ENCODE results near the gene SC5D. TPM values are rescaled to one million over a fixed set of nuclear protein-coding genes. Genes with fewer than 3 reads are reported as not detected.

Gene SC5D, protein sequence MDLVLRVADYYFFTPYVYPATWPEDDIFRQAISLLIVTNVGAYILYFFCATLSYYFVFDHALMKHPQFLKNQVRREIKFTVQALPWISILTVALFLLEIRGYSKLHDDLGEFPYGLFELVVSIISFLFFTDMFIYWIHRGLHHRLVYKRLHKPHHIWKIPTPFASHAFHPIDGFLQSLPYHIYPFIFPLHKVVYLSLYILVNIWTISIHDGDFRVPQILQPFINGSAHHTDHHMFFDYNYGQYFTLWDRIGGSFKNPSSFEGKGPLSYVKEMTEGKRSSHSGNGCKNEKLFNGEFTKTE
- 55.3 and 73.6 TPM in 2 replicates for total RNA-seq

DNA sequence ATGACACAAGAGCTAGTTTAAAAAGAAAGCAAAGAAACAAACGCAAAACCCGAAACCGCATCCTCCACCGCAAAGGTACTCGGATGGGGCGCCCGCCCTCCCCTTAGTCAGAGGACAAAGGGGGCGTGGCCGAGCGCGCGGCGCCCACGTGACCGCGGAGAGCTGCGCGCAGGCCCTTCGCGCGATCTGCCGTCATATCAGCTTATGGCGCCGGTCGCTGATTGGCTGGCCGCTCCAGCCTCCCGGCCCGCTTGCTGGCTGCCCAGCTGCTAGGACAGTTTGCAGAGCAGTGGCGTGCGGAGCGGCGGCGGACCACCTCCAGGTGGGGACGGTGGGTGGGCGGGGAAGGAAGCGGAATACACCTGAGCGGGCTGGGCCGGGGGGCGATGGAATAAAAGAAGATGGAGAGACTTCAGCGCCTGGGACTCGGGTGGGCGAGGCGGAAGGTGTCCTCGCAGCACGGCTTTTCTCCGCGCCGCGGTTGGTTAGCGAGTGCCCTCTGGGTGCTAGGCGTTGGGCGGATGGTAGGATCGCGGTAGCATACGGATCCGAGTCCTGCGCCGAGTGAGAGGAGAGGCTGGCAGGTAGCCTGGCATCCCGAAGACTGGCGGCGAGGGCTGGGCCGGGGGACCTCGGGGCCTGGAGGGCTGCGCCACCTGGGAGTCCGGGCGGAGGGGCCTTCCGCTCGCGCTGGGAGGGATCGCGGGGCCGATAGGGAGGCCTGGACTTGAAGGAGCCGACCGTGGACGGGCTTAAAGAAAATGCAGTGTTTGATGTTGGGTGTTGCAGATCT lies at the start of gene SC5D:
SC5D (plus strand) TSS at position 277 of the 793 bp plus-strand sequence. CDS start 10,605 bp downstream, outside the sequence.
- TF ChIP-seq, protein P1, sequence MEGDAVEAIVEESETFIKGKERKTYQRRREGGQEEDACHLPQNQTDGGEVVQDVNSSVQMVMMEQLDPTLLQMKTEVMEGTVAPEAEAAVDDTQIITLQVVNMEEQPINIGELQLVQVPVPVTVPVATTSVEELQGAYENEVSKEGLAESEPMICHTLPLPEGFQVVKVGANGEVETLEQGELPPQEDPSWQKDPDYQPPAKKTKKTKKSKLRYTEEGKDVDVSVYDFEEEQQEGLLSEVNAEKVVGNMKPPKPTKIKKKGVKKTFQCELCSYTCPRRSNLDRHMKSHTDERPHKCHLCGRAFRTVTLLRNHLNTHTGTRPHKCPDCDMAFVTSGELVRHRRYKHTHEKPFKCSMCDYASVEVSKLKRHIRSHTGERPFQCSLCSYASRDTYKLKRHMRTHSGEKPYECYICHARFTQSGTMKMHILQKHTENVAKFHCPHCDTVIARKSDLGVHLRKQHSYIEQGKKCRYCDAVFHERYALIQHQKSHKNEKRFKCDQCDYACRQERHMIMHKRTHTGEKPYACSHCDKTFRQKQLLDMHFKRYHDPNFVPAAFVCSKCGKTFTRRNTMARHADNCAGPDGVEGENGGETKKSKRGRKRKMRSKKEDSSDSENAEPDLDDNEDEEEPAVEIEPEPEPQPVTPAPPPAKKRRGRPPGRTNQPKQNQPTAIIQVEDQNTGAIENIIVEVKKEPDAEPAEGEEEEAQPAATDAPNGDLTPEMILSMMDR (IDR thresholded peaks at IDR 0.05; ENCODE audit: insufficient read depth, low read length, severe bottlenecking) = peak; percentile 1
- FAIRE-seq (no peak), DNase-seq (ENCODE audit: low read depth) (peak; percentile 85)
- Histone ChIP-seq H3K4me3 (ENCODE audit: low read depth, low read length) (peak within 1 kb of the TSS; percentile 72), H3K36me3 (ENCODE audit: control insufficient read depth, insufficient read depth, low read length) (no peaks in the 10 kb centered on the region), H3K27me3 (ENCODE audit: control insufficient read depth, insufficient read depth, low read length) (no peaks in the 10 kb centered on the region)

DNA sequence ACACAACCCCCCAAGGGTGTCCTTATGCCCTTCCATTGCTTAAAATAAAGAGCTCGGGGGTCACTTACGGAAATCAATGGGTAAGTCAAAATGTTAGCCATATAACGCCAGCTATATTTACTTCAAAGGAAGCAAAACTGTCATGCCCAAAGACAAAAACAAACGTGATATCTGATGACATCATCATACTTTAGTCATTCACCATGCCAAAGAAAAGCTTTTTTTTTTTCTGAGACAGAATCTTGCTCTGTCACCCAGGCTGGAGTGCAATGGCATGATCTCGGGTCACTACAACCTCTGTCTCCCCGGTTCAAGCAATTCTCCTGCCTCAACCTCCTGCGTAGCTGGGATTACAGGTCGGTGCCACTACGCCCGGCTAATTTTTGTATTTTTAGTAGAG lies 47.7 kb upstream of the SC5D start:
- Histone ChIP-seq H3K27me3 (ENCODE audit: control insufficient read depth, insufficient read depth, low read length) (no peaks in the 10 kb centered on the region), H3K4me3 (ENCODE audit: low read depth, low read length) (no peak overlapping the region), H3K36me3 (ENCODE audit: control insufficient read depth, insufficient read depth, low read length) (no peaks in the 10 kb centered on the region)
- no peak for FAIRE-seq
- DNase-seq (ENCODE audit: low read depth) = peak; percentile 71
- TF ChIP-seq, protein P1 (IDR thresholded peaks at IDR 0.05; ENCODE audit: insufficient read depth, low read length, severe bottlenecking) = no peak

DNA sequence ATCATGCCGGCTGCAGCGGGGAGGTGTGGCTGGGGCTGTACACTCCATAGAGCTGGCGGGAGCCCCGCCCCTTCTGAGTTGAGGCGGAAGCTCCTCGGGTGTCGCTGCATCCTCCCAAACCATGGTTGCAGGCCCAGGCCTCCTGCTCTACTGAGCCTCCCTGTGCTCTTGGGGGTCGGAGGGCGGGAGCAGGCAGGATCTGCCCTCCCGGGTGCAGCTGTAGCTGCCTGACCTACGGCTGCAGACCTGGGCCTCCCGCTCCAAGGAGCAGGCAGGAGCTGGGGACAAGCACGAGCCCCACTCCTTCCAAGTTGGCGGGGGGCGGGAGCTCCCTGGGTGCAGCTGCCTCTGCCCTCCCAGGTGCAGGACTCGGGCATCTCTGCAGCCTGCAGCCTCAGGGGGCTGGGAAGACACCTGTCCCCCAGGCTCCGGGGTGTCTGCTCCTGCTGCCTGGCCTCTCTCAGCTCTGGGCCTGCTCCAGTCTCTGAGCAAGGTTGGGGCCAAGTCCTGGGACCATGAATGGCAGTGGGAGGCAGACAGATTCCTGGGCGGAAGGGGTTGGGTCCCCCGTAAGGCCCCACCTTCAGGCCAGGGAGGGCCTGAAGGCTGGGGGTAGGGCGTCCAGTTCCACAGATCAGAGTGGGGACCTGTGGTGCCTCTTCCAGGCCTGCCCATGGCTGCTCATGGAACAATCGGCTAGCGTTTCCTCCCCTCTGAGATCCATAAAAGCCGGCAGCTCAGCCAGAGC lies 46.4 kb upstream of the SC5D start:
- DNase-seq (ENCODE audit: low read depth) (no peak), FAIRE-seq (no peak)
- TF ChIP-seq, protein P1 (IDR thresholded peaks at IDR 0.05; ENCODE audit: insufficient read depth, low read length, severe bottlenecking) = no peak
- no peaks in the 10 kb centered on the region for H3K36me3 ChIP-seq (ENCODE audit: control insufficient read depth, insufficient read depth, low read length)
- H3K27me3 ChIP-seq (ENCODE audit: control insufficient read depth, insufficient read depth, low read length) = no peaks in the 10 kb centered on the region
- no peak overlapping the region for H3K4me3 ChIP-seq (ENCODE audit: low read depth, low read length)

DNA sequence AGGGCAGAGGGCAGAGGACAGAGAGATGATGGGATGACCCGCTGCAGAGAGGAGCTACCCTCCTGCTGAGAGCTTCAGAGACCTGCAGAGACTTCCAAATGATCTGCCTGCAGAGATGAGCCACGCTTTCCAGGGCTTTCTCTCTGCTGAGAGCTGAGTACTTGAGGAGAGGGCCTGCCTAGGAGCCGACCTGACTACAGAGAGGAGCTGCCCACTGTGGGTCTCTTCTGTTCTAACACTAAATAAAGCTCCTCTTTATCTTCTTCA lies 45.9 kb upstream of the SC5D start:
- DNase-seq (ENCODE audit: low read depth) (no peak), FAIRE-seq (no peak)
- TF ChIP-seq, protein P1 (IDR thresholded peaks at IDR 0.05; ENCODE audit: insufficient read depth, low read length, severe bottlenecking) = no peak
- H3K4me3 ChIP-seq (ENCODE audit: low read depth, low read length) = no peak overlapping the region
- H3K27me3 ChIP-seq (ENCODE audit: control insufficient read depth, insufficient read depth, low read length) = no peaks in the 10 kb centered on the region
- no peaks in the 10 kb centered on the region for H3K36me3 ChIP-seq (ENCODE audit: control insufficient read depth, insufficient read depth, low read length)

DNA sequence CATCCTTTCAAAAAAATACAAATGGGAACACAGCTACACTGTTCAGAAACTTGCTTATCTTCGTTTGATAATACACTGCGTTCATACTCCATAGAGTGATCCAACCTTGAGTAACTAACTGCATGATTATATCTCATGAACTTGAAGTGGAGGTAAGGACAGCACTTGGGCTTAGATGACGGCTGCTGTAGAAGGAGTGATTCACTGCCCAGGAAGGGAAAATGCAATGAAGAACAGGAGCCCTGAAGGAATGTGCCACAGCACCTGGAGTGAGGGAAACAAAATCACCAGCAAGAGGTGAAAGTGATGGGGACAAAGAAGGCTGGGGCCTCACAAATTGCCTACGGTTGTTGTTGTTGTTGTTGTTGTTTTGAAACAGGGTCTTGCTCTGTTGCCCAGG lies 44.1 kb upstream of the SC5D start:
- Histone ChIP-seq H3K27me3 (ENCODE audit: control insufficient read depth, insufficient read depth, low read length) (no peaks in the 10 kb centered on the region), H3K36me3 (ENCODE audit: control insufficient read depth, insufficient read depth, low read length) (no peaks in the 10 kb centered on the region), H3K4me3 (ENCODE audit: low read depth, low read length) (no peak overlapping the region)
- FAIRE-seq (peak; percentile 85), DNase-seq (ENCODE audit: low read depth) (peak; percentile 74)
- TF ChIP-seq, protein P1 (IDR thresholded peaks at IDR 0.05; ENCODE audit: insufficient read depth, low read length, severe bottlenecking) = no peak
